Colon (tissue), 2 donors: Measurements from ENCODE around the gene PRR36.
"Not testable (repeated sequence)": the region's sequence is repeated elsewhere in the genome, so short reads cannot be mapped to it uniquely, and the experiment has no call there.

Source experiments
- FAIRE-seq: peaks from 2 replicates; lab custom pipeline; 2012; peaks lifted over from hg19 to GRCh38; lab: Jason Lieb, UNC
- donor health status: control.
- donor health status: control.

Gene PRR36

DNA sequence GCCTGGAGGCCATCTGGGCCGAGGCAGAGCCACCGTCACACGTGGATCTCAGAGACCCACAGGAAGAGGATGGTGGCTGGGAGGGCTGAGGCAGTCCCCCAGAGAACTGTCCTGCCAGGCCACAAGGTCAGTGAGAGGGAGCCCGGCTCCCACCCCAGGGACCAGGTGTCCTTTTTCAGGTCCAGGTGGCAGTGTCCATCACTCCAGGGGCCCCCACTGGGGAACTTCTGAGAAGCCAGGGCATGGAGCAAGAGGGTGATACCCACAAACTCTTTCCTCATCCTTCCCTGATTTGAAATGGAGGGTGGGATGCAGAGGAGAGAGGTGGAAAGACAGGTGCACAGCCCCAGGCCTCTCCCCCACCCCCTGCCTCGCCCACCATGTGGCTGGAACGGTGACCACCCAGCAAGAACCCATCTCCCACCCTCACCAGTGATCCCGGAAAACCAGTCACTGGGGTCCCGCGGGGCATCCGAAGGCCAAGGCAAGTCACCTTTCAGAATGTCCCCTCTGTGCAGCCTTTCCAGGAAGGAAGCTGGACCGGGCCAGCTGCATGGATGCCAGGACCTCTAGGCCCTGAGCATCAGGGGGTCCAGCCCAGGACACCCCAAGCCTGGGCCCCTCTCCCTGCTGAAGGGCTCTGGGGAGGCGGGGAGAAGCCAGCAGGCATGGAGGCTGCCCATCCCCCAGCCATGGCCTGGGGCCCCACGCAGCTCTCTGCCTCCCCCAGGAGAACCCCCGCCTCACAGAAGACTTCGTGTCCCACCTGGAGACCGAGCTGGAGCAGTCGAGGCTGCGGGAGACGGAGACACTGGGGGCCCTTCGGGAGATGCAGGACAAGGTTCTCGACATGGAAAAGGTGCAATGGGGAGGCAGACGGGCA is 14.1 kb downstream of the PRR36 start:
- FAIRE-seq: no peak

- FAIRE-seq: not testable (repeated sequence)
Measured at GRCh38 chr19:7859087-7859486, 15.1 kb downstream of the PRR36 start.

- no peak for FAIRE-seq
Measured at GRCh38 chr19:7858109-7858770, 15.9 kb downstream of the PRR36 start.

DNA sequence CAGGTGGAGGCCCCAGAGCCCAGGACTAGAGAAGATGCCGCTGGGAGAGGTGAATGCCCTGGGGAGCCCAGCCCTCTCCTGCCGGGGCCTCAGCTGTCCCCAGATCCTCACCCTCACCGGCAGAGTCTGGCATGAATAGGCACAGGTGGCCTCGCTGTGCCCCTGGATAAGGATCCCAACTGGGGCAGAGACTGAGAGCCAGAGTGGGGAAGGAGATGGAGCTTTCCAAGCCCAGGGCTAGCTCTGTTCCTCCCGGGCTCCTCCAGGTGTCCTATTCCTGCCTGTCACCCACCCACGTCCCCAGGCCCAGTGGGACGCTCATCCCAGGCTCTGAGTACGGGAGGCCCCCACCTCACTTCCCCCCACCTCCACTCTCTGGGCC is 16.5 kb downstream of the PRR36 start:
- no peak for FAIRE-seq

DNA sequence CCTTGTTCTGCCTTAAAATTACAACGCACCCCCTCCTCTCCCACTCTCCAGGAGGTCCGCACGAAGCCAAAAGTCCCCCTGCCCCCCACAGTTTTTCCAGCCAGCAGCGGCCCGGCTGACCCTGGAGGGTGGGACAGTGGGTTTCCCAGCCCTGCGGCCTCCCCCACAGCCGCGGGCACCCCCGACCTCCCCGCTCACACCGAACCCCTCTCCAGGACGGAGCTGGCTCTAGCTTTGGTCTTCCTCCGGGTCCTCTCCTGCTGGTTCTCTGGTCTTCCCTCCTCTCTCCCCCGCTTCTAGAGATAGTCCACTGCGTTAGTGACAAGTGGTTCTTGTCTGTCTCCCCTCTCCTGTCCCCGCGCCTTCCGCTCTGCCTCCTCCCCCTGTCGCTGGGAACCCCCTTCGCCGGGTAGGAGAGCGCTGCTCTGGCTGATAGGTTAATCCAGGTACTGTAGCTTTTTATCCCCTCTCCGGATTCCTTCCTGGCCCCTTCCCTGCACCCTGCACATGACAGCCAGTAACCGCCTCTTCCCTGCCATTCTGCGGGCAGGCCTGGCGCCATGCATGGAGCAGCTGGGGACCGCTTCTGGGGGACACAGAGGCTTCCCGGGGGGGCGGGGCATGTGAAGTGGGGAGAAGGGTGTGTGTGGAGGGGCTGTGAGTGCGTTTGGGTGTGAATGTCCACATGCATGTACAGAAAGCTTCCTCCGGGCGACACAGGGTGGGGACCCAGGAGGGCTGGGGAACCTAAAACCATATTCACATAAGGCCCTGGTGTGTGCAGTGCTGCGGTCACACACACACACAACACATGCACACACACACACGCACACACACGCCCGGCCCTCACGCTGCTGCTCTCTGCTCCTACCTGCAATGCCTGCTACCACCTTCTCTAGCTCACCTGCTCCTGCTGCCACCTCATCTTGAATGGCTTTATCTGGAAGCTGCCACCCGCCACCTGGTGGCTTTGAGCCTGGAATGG is 17.2 kb downstream of the PRR36 start:
- FAIRE-seq: no peak

- no peak for FAIRE-seq
Measured at GRCh38 chr19:7856109-7856591, 18.0 kb downstream of the PRR36 start.

DNA sequence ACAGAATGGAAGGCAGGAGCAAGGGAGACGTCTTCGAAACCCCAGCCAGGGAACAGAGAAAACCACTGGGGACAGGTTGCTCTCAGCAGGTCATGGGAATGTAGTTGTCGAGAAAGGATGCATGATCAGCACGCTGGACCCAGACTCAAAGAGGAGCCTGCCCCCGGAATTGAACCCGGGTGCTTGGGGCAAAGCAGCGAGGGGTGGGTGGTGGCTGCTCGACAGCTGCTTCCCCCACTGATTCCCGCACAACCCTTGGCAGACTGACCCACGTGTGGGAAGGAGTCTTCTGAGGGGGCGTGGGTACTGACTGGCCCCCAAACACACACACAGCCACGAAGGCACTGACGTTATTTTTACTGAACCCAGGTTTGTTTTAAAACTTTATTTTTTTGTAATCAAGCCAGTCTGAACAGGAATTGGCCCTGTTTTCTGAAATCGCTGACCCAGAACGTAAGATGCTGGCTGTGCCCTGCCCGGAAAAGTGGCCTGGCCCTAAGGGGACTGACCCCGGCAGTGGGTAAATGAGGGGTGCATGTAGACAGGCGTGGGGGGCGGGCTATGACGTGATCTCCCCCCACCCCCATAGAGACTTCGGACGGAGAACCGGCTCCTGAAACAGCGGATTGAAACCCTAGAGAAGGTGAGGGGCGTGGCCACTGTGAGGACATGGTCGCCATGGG is 18.6 kb downstream of the PRR36 start:
- FAIRE-seq: no peak

DNA sequence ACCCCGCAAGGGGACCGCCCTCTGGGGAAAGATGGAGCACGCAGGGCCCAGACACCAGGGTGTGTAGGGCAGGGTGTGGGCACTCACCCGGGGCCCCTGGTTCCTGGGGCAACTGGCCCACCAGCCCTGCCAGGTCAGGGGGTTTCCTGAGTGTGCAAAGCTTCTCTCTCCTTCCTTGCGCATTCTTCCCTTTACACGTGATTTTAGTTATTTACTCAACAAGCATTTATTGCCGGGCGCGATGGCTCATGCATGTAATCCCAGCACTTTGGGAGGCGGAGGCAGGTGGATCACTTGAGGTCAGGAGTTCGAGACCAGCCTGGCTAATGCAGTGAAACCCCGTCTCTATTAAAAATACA is 20.4 kb downstream of the PRR36 start:
- FAIRE-seq: no peak

DNA sequence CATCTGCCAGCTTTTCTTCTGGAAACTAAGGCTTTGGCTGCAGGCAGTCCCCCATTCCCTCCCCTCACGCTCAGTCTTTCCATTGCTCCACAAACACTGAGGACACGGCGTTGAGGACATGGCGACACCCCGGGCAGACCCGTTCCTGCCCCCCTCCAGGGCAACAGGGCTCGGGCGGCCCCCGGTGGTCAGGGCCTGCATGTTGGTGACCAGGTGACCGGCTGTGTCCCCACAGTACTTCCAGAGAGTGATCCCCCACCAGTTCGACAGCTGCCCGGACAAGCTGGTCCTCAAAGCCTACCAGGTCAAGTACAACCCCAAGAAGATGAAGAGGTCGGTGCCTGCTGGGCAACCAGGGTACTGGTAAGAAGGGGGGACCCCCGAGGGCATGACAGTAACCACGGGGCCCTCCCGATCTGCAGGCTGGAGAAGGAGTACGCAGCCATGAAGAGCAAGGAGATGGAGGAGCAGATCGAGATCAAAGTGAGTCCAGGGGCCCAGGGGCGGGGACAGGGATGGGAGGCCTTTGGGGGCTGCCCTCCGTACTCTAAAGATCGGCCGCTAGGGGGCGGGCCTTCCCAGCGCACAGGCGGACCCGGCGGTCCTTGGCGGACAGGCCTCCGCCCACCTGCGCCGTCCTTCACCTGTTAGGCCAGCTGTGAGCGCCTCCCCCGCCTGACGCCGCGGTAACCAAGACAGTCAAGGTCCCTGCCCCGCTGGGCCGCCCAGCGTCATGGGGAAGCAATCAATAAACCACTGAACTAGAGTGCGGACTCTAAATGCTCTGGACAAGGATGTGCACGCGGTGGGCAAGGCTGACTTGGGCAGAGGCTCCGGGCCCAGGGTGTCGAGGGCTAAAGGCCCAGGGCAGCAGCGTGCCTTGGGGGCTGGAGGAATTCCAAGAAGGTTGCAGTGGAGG is 21.1 kb downstream of the PRR36 start:
- FAIRE-seq: no peak

DNA sequence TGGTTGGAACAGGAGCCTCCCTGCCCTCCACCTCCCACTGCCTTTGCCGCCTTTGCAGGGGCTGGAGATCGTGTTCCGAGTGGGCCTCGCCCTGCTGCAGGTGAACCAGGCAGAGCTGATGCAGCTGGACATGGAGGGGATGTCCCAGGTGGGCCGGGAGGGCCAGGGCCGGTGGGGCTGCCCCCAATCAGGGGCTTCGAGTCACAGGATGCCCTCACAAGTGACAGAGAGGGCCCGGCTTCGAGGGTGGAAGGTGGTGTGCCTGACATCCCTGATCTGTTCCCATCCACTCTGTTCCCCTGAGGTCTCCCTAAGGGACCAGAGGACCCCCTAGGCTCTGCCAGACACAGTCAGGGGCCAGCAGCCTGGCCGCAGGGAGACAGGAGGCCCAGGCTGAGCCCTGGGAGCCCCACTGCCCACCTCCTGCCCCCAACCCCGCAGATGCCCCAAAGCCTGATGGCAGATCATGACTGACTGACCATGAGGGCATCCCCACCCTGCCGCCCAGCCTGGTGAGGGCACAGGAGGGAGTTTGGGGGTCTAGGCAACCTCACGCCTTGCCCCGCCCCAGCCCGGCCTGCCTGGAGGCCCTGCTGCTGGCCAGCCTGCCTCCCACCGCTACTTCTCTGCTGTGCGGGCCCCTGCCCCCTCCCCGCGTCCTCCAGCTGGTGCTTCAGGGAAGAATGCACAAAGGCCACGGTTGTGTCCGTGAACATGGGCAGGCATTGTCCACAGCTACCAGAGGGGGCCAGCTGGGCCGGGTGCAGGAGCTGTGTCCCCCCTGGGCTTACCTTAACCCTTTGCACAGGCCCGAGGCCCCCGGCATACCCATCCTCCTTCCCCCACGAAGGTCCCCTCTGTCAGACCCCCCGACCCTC is 22.3 kb downstream of the PRR36 start:
- FAIRE-seq: no peak

DNA sequence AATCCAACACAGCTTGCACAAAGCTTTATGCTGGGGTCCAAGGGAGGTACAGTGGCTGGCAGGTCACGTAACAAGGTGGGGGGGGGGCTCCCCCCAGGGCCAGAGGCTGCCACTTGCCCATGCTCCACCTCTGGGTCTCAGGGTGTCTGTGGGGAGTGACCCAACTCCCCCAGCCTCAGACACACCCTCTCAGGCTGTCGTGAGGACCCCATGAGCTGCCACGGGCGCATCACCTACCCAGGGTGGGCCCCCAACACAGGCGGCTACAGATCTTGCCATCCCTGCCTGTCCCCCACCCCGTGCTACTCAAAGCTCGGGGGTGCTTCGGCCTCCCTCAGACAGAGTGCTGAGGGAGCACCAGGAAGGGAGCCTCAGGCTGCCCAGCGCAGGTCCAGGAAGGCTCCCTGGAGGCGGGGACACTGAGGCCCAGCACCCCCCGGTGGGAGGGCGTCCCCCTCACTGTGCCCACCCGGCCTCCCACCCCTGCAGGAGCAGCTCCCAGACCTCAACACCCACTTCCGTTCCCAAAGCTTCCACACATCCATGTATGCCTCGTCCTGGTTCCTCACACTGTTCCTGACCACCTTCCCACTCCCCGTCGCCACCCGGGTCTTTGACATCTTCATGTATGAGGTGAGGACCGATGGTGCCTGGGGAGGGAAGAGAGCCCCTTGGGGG is 23.1 kb downstream of the PRR36 start:
- no peak for FAIRE-seq

DNA sequence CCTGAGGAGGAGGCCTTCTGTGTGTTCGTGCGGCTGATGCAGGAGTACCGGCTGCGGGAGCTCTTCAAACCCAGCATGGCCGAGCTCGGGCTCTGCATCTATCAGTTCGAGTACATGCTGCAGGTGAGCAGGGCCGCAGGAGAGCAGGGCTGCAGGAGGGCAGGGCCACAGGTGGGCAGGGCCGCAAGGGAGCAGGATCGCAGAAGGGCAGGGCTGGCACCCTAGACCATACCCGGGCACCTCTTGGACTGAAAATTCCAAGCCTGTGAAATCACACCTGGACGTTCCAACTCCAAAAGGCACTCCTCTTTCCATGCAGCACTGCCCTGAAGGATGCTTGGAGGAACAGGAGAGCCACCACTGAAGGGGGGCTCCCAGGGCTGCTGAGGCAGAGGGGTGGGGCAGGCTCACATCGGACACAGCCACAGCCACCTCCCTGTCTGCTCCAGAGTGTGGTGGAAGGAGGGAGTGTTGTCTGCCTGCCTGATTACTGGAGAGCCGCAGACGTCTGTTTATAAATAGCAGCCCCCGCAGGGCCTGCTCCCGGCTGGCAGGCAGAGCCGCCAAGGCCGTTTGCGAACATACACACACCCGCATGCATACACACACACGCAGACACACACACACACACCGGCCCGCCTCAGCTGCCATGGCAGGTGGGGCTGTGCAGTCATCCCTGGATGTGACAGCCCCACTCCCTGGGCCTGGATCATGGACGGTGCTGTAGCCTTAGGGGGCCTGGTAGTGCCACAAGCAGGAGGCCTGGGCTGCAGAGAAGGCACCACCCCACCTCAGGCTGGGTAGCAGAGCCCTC is 24.0 kb downstream of the PRR36 start:
- no peak for FAIRE-seq

DNA sequence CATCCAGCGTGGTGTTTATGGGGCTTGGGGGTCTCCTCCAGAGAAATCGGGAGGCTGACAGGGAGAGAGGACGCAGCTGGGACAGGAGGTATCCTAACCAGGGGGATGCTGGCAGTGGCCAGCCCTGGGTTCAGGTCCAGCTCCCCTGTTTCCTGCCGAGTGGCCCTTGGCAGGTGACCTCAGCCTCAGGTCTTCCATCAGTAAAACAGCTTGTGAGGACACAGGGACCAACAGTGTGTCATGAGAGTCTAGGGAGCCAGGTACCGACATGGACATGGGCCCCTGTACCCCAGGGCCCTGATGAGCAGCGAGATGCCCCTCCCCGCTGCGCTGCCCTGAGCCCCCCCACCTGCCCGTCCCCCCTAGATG is 24.6 kb downstream of the PRR36 start:
- no peak for FAIRE-seq

DNA sequence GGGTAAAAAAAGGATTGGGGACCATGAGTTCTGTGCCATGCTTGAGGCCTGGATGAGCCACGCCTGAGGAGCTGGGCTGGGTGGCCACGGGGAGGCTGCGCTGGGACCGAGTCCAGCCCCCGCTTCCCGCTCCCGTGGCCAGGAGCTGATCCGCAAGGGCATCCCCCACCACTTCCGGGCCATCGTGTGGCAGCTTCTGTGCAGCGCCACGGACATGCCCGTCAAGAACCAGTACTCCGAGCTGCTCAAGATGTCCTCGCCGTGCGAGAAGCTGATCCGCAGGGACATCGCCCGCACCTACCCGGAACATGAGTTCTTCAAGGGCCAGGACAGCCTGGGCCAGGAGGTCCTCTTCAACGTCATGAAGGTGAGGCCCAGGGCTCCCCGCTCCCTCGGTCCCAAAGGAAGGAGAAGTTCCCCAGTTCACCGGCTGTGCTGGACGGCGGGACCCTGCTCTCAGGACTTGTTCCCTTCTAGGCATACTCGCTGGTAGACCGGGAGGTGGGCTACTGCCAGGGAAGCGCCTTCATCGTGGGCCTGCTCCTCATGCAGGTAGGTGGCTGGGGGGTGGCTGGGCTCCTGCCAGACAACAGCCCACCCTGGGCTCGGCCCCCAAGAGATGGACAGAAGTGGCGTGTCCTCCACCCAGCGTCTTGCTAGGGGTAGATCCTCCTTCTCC is 25.3 kb downstream of the PRR36 start:
- no peak for FAIRE-seq

GRCh38 chr19:7847664-7848063 is 26.5 kb downstream of the PRR36 start:
- no peak for FAIRE-seq

GRCh38 chr19:7846155-7846646 is 28.0 kb downstream of the PRR36 start:
- FAIRE-seq: no peak

GRCh38 chr19:7845390-7846154 is 28.6 kb downstream of the PRR36 start:
- no peak for FAIRE-seq
